Ishikawa (cell line): ENCODE measurements around the gene DPF1.

Source experiments
- TAF1 ChIP-seq: IDR thresholded peaks from 2 replicates; pipeline ENCODE4 v1.6.1; 2012; ENCODE audit warnings: low read depth, mild to moderate bottlenecking
- USF1 ChIP-seq: IDR thresholded peaks from 2 replicates; pipeline ENCODE4 v1.6.1; 2012
- TF ChIP-seq, protein P1 (sequence below): IDR thresholded peaks from 2 replicates; pipeline ENCODE4 v1.6.1; 2012

GRCh38 chr19:38182536-38183210 is 41.3 kb downstream of the DPF1 start:
- TF ChIP-seq, protein P1, sequence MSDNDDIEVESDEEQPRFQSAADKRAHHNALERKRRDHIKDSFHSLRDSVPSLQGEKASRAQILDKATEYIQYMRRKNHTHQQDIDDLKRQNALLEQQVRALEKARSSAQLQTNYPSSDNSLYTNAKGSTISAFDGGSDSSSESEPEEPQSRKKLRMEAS, result no peak
- TF ChIP-seq USF1 (no peak), TAF1 (no peak)
